Osteoblast (primary cell): ENCODE data around the gene RASL11A. TPM values are rescaled to one million over a fixed set of nuclear protein-coding genes. Genes with fewer than 3 reads are reported as not detected.

ENCODE experiments used
- DNase-seq: peaks from one replicate; pipeline ENCODE4 v3.0.0; 2011; ENCODE audit warnings: low spot score, mixed read lengths; ENCODE audit not compliant: insufficient read length; ENCODE audit errors: missing footprints
- H2AFZ ChIP-seq: 2 replicates; pipeline ENCODE4 v1.6.0; 2011; ENCODE audit warnings: mild to moderate bottlenecking, low read length
- H3K27ac ChIP-seq: 2 replicates; pipeline ENCODE4 v1.5.1; 2011; ENCODE audit warnings: mild to moderate bottlenecking, low read depth, low read length, moderate library complexity
- H3K27me3 ChIP-seq: 2 replicates; pipeline ENCODE4 v1.6.0; 2012; ENCODE audit warnings: mild to moderate bottlenecking, control low read depth, inconsistent platforms, low read length, moderate library complexity; ENCODE audit not compliant: insufficient read depth
- H3K36me3 ChIP-seq: 2 replicates; pipeline ENCODE4 v1.5.1; 2011; ENCODE audit warnings: mild to moderate bottlenecking, low read length, control low read depth, moderate library complexity; ENCODE audit not compliant: insufficient read depth
- H3K4me1 ChIP-seq: 2 replicates; pipeline ENCODE4 v1.5.1; 2011; ENCODE audit warnings: mild to moderate bottlenecking, low read length, control low read depth, moderate library complexity; ENCODE audit not compliant: insufficient read depth
- H3K4me2 ChIP-seq: 2 replicates; pipeline ENCODE4 v1.6.0; 2011; ENCODE audit warnings: mild to moderate bottlenecking, low read length; ENCODE audit not compliant: insufficient read depth
- H3K4me3 ChIP-seq: fragments of 200-600 bp; sonication (generic); 3 replicates; pipeline ENCODE4 v1.5.1; 2012; ENCODE audit warnings: mild to moderate bottlenecking, low read length, inconsistent platforms; ENCODE audit not compliant: insufficient read depth
- H3K79me2 ChIP-seq: 2 replicates; pipeline ENCODE4 v1.6.0; 2012; ENCODE audit warnings: mild to moderate bottlenecking, low read length, control low read depth, inconsistent platforms; ENCODE audit not compliant: insufficient read depth
- H3K9me3 ChIP-seq: 2 replicates; pipeline ENCODE4 v1.5.1; 2011; ENCODE audit warnings: low read depth, low read length, control low read depth
- H4K20me1 ChIP-seq: 2 replicates; pipeline ENCODE4 v1.6.0; 2012; ENCODE audit warnings: mild to moderate bottlenecking, low read length, control low read depth; ENCODE audit not compliant: insufficient read depth
- CTCF ChIP-seq: IDR thresholded peaks from 2 replicates; pipeline ENCODE4 v1.5.1; 2011; ENCODE audit warnings: mild to moderate bottlenecking, low read depth, low read length, moderate library complexity; ENCODE audit errors: extremely low read depth
- total RNA-seq: library from RNA; depleted of rRNA; stranded (reverse); fragments of >200 nt; gene quantifications from 2 replicates; pipeline ENCODE4 v1.2.3, GENCODE V29; 2012

Gene RASL11A
- total RNA-seq, 1 donor, result 11.9 TPM

GRCh38 chr13:27229642-27230041 is 41.0 kb upstream of the RASL11A start:
- Histone ChIP-seq H3K27me3 (no peaks in the 10 kb centered on the region), H3K4me1 (no peaks in the 10 kb centered on the region), H3K4me2 (no peak overlapping the region), H3K9me3 (peaks cover 4% of the 10 kb centered on the region), H3K36me3 (no peaks in the 10 kb centered on the region), H4K20me1 (no peaks in the 10 kb centered on the region), H3K4me3 (no peak overlapping the region), H3K79me2 (no peaks in the 10 kb centered on the region), H2AFZ (no peak overlapping the region), H3K27ac (no peak overlapping the region)
- no peak for DNase-seq
- TF ChIP-seq CTCF, result no peak

- Histone ChIP-seq H3K4me3 (no peak overlapping the region), H3K79me2 (no peaks in the 10 kb centered on the region), H3K9me3 (peaks cover 4% of the 10 kb centered on the region), H3K27ac (no peak overlapping the region), H2AFZ (no peak overlapping the region), H3K4me2 (no peak overlapping the region), H4K20me1 (no peaks in the 10 kb centered on the region), H3K27me3 (no peaks in the 10 kb centered on the region), H3K36me3 (no peaks in the 10 kb centered on the region), H3K4me1 (no peaks in the 10 kb centered on the region)
- no peak for DNase-seq
- TF ChIP-seq CTCF, result no peak
These were observed 36.7 kb upstream of the RASL11A start for GRCh38 chr13:27233964-27234363.

- Histone ChIP-seq H3K9me3 (peaks cover 3% of the 10 kb centered on the region), H3K4me3 (no peak overlapping the region), H2AFZ (no peak overlapping the region), H4K20me1 (no peaks in the 10 kb centered on the region), H3K27ac (no peak overlapping the region), H3K4me2 (no peak overlapping the region), H3K36me3 (no peaks in the 10 kb centered on the region), H3K27me3 (no peaks in the 10 kb centered on the region), H3K79me2 (no peaks in the 10 kb centered on the region), H3K4me1 (no peaks in the 10 kb centered on the region)
- no peak for TF ChIP-seq CTCF
- no peak for DNase-seq
These were observed 34.2 kb upstream of the RASL11A start for GRCh38 chr13:27236478-27236877.

GRCh38 chr13:27242702-27243101 is 27.9 kb upstream of the RASL11A start:
- no peak overlapping the region for H2AFZ ChIP-seq
- no peak for DNase-seq
- no peaks in the 10 kb centered on the region for H3K27me3 ChIP-seq
- no peak overlapping the region for H3K4me2 ChIP-seq
- no peaks in the 10 kb centered on the region for H3K79me2 ChIP-seq
- H4K20me1 ChIP-seq, result no peaks in the 10 kb centered on the region
- H3K36me3 ChIP-seq, result no peaks in the 10 kb centered on the region
- H3K4me3 ChIP-seq, result no peak overlapping the region
- TF ChIP-seq CTCF, result no peak
- H3K9me3 ChIP-seq, result no peaks in the 10 kb centered on the region
- no peak overlapping the region for H3K27ac ChIP-seq
- H3K4me1 ChIP-seq, result no peaks in the 10 kb centered on the region
